Epidermal melanocyte (primary cell): ENCODE data around the gene OR1L1.

Source experiments
- DNase-seq: peaks from one replicate; pipeline ENCODE4 v3.0.0; 2011; ENCODE audit warnings: low spot score; ENCODE audit not compliant: insufficient read length

The OR1L1 gene, protein sequence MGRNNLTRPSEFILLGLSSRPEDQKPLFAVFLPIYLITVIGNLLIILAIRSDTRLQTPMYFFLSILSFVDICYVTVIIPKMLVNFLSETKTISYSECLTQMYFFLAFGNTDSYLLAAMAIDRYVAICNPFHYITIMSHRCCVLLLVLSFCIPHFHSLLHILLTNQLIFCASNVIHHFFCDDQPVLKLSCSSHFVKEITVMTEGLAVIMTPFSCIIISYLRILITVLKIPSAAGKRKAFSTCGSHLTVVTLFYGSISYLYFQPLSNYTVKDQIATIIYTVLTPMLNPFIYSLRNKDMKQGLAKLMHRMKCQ

DNA sequence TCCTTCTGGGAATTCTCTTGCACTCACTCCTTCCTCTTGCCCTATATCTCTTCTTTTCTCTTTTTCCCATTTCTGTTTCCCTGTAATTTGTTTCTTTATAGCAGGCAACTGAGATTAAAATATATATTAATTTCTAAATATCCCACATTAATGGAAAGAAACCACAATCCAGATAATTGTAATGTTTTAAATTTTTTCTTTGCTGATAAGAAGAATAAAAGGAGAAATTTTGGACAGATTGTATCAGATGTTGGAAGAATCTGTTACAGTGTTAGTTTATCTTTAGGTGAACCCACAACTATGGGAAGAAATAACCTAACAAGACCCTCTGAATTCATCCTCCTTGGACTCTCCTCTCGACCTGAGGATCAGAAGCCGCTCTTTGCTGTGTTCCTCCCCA lies at the start of gene OR1L1:
TSS of gene OR1L1 (plus strand) at position 301 of the 400 bp plus-strand sequence. CDS start at position 301, 0 bp downstream.
- DNase-seq: no peak

DNA sequence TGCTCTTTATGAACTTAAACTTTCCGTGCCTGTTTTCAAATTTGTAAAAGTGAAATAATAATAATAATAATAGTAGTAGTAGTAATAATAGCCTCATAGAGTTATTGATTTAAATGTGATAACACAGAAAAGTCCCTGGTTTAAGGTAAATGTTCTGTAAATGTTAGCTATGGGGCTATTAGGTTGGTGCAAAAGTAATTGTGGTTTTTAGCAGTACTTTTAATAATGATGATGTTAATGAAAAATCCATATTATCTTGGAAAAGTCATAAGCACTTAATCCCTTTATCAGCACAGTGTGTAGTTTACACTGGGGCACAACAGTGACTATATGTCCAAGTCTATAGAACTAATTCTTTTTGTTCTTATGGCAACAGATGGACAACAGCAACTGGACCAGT lies 47.2 kb upstream of the OR1L1 start, which contains the start of gene OR1Q1:
TSS of gene OR1Q1 (plus strand) at position 377 of the 400 bp plus-strand sequence. CDS start at position 377, 0 bp downstream.
- DNase-seq: no peak

DNA sequence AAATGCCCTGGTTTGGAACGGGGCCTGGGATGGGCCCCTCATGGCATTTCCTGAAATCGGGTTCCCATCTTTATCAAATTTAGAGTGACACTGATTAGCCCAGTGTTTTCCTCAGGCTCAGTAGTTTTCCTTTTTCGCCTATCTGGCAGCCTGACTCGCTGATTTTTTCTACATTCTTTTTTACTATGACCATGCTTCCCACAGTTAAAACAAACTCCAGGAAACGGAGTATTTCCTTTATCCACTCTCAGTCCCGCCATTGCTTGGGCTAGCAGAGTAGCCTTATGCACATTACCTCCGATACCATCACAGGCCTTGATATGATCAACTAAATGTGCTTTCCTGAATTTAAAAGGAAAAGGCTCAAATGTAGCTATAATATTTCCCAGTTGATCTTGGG lies 41.5 kb upstream of the OR1L1 start:
- DNase-seq: no peak

DNA sequence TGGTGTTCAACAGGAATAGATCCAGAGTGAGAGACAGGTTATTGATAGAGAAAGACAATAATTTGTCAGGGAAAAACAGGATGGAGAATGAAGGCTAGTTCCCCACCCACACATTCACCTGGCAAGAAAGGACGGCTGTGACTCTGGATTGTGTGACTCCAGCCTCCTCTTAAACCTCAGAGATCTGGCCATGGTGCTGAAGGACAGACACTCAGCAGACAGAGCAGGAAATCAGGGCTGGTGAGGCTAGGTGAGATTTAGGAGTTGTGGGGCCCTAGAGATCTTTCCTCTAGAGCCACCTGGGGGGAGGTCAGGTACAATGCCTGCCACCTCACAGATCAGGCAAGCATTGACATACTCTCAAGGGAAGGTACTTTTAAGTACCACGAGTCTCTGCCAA lies 19.3 kb upstream of the OR1L1 start:
- no peak for DNase-seq

DNA sequence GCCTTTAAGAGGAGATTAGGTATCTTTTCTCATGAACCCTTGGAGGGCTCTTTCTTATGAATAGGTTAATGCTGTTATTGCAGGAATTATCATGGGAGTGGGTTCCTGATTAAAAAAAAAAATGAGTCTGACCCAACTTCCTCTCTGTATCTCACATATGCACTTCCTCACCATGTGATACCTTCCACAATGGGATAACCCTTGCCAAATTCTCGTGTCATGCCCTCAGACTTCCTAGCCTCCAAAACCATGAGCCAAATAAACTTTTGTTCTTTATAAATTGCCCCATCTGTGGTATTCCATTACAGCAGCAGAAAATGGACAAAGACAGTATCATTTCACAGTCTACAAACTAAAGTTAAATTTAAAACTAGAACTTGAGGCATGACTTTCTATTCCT lies 5.1 kb upstream of the OR1L1 start:
- no peak for DNase-seq

DNA sequence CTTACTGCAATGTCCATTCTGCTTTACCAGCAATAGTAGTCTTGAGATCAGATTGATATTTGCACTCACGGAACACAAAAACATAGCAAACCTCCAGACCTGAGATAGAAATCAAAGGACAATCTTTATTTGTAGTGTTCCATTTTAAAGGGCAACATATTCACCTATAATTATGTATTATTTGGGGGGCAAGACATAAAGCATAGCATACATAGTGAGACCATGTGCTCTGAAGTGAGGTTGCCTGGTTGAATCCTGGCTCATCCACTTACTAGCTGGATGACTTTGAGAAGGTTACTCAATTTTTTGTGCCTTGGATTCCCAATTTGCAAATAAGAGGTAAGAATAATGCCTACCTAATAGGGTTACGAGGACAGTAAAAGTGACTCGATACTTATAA lies 4.0 kb upstream of the OR1L1 start, which contains the start of gene OR1B1:
TSS of gene OR1B1 (minus strand) at position 101 of the 400 bp plus-strand sequence.
- DNase-seq: no peak

DNA sequence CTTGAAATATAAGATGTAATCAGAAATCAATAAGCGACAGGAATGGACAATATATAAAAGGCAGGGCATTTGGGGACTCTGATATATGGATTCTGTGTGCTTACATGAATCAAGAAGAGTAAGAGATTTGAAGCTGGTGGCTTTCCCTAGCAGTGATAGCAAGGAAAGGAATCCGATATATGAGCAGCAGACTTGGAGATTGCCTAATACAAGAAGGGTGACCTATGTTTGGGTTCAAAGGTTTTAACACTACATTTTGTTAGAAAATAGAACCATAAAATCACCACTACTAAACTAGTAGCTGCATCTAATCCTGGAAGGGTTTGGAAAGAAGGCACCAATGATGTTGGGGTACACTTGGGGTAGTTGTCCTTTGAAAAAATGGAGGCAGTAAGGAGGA lies 11.0 kb downstream of the OR1L1 start:
- no peak for DNase-seq

DNA sequence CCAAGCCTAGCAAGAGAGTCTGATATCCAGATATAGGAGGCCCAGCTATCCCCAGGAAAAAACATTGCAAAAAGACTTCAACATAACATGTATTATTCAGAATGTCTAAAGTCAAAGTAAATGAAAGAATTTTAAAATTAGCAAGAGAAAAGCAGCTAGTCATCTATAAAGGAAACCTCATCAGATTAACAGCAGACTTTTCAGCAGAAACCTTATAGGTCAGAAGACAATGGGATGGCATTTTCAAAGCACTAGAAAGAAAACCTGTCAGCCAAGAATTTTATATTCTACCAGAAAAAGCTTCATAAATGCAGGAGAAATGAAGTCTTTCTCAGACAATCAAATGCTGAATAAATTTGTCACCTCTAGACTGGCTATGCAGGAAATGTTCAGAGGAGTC lies 23.3 kb downstream of the OR1L1 start:
- DNase-seq: no peak

DNA sequence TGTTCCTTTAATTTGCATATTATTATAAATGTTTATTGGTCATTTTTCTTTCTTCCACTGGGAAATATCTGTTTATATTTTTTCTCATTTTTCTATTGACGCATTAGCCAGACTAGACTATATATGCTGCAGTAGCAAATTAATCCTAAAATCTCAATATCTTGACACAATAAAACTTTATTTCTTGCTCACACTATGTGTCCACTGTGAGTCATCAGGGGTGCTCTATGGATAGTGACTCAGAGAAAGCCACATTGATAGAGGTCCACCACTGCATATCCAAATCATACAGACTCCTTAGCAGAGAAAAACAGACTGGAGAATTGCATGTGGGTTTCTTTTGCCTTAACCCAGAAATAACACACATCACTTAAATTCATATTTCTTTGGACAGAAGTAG lies 34.2 kb downstream of the OR1L1 start:
- no peak for DNase-seq
